Trophoblast cell (in vitro differentiated cells and primary cell): Measurements from ENCODE around the gene NUDT3.
"Not testable (repeated sequence)": the region's sequence is repeated elsewhere in the genome, so short reads cannot be mapped to it uniquely, and the experiment has no call there.

Source experiments
- DNase-seq, 2 donors: peaks; one replicate each; pipeline ENCODE4 v3.0.0-alpha.2; 2016
- H2AFZ ChIP-seq: 2 replicates; pipeline ENCODE4 v1.6.1; 2013; ENCODE audit warnings: low read length, moderate library complexity, mild to moderate bottlenecking; ENCODE audit not compliant: insufficient read depth, poor library complexity
- H2AK5ac ChIP-seq: 2 replicates; pipeline ENCODE4 v1.6.1; 2013; ENCODE audit warnings: mild to moderate bottlenecking, low read length
- H2BK120ac ChIP-seq: 2 replicates; pipeline ENCODE4 v1.6.1; 2013; ENCODE audit warnings: low read length, mild to moderate bottlenecking, moderate library complexity; ENCODE audit not compliant: insufficient read depth, poor library complexity
- H2BK12ac ChIP-seq: 2 replicates; pipeline ENCODE4 v1.6.1; 2013; ENCODE audit warnings: mild to moderate bottlenecking, low read length, moderate library complexity
- H2BK5ac ChIP-seq: 2 replicates; pipeline ENCODE4 v1.6.1; 2013; ENCODE audit warnings: low read length, low read depth, moderate library complexity, mild to moderate bottlenecking; ENCODE audit not compliant: poor library complexity
- H3K14ac ChIP-seq: 2 replicates; pipeline ENCODE4 v1.6.1; 2013; ENCODE audit warnings: mild to moderate bottlenecking, low read length
- H3K18ac ChIP-seq: 2 replicates; pipeline ENCODE4 v1.6.1; 2013; ENCODE audit warnings: mild to moderate bottlenecking, low read length
- H3K23ac ChIP-seq: 2 replicates; pipeline ENCODE4 v1.6.1; 2013; ENCODE audit warnings: low read length
- H3K27ac ChIP-seq: 2 replicates; pipeline ENCODE4 v1.5.1; 2013; ENCODE audit warnings: low read depth, mild to moderate bottlenecking, inconsistent platforms, low read length, moderate library complexity
- H3K27me3 ChIP-seq: 2 replicates; pipeline ENCODE4 v1.6.1; 2013; ENCODE audit warnings: inconsistent platforms, mild to moderate bottlenecking, low read length, moderate library complexity; ENCODE audit not compliant: insufficient read depth
- H3K36me3 ChIP-seq, 2 experiments: 1 replicate in 1 of 2; 2 replicates in 1 of 2; pipeline ENCODE4 v1.6.1; 2013; ENCODE audit warnings: low read length in 2 of 2, mild to moderate bottlenecking in 2 of 2, moderate library complexity in 1 of 2; ENCODE audit not compliant: insufficient read depth in 2 of 2, control insufficient read depth in 1 of 2
- H3K4ac ChIP-seq: 2 replicates; pipeline ENCODE4 v1.6.1; 2013; ENCODE audit warnings: low read depth, mild to moderate bottlenecking, low read length, moderate library complexity
- H3K4me1 ChIP-seq, 2 experiments: 1 replicate in 1 of 2; 2 replicates in 1 of 2; pipeline ENCODE4 v1.6.1; 2013; ENCODE audit warnings: low read length in 2 of 2, mild to moderate bottlenecking in 2 of 2, moderate library complexity in 1 of 2; ENCODE audit not compliant: insufficient read depth in 2 of 2, control insufficient read depth in 1 of 2
- H3K4me2 ChIP-seq: 2 replicates; pipeline ENCODE4 v1.6.1; 2013; ENCODE audit warnings: inconsistent platforms, mild to moderate bottlenecking, low read length, moderate library complexity
- H3K4me3 ChIP-seq: 2 replicates; pipeline ENCODE4 v1.5.1; 2013; ENCODE audit warnings: mild to moderate bottlenecking, low read depth, low read length, inconsistent platforms
- H3K79me1 ChIP-seq: one replicate; pipeline ENCODE4 v1.6.1; 2013; ENCODE audit warnings: low read length
- H3K79me2 ChIP-seq: 2 replicates; pipeline ENCODE4 v1.6.1; 2013; ENCODE audit warnings: low read length, mild to moderate bottlenecking; ENCODE audit not compliant: control insufficient read depth, insufficient read depth, poor library complexity
- H3K9ac ChIP-seq: 2 replicates; pipeline ENCODE4 v1.6.1; 2013; ENCODE audit warnings: mild to moderate bottlenecking, low read length
- H3K9me3 ChIP-seq: 2 replicates; pipeline ENCODE4 v1.6.1; 2013; ENCODE audit warnings: low read depth, mild to moderate bottlenecking, control low read depth, inconsistent platforms, low read length; ENCODE audit not compliant: insufficient read depth
- H4K12ac ChIP-seq: 2 replicates; pipeline ENCODE4 v1.6.1; 2013; ENCODE audit warnings: low read depth, mild to moderate bottlenecking, low read length, moderate library complexity
- H4K8ac ChIP-seq: 2 replicates; pipeline ENCODE4 v1.6.1; 2013; ENCODE audit warnings: low read depth, mild to moderate bottlenecking, low read length, moderate library complexity
- H4K91ac ChIP-seq: one replicate; pipeline ENCODE4 v1.6.1; 2013; ENCODE audit warnings: low read depth, mild to moderate bottlenecking, low read length, moderate library complexity
- WGBS: extraction: QIAGEN DNeasy Blood & Tissue Kit; methylation state at CpG from one replicate; pipeline ENCODE4 v1.1.7; 2013; ENCODE audit warnings: missing lambda C conversion rate; ENCODE audit not compliant: insufficient read length, insufficient coverage; ENCODE audit errors: extremely low coverage; 5-methylcytosine and 5-hydroxymethylcytosine counted together

NUDT3 gene

GRCh38 chr6:34267746-34268145, 124.7 kb downstream of the NUDT3 start:
- H3K9ac ChIP-seq = no peak overlapping the region
- no peak overlapping the region for H3K18ac ChIP-seq
- H3K4me2 ChIP-seq = no peak overlapping the region
- no peak overlapping the region for H2BK5ac ChIP-seq
- H3K27ac ChIP-seq = no peak overlapping the region
- peaks cover 1% of the 10 kb centered on the region for H3K9me3 ChIP-seq
- no CpG with 5 or more reads among the region's 2 CpGs for WGBS
- DNase-seq = no peak
- H2AK5ac ChIP-seq = no peak overlapping the region
- H4K8ac ChIP-seq = no peak overlapping the region
- H2AFZ ChIP-seq = no peak overlapping the region
- no peak overlapping the region for H4K91ac ChIP-seq
- no peak overlapping the region for H3K14ac ChIP-seq
- no peaks in the 10 kb centered on the region for H3K4me1 ChIP-seq
- H4K12ac ChIP-seq = no peak overlapping the region
- H2BK120ac ChIP-seq = no peak overlapping the region
- no peak overlapping the region for H3K23ac ChIP-seq
- no peak overlapping the region for H3K4me3 ChIP-seq
- no peaks in the 10 kb centered on the region for H3K79me2 ChIP-seq
- H2BK12ac ChIP-seq = no peak overlapping the region
- H3K79me1 ChIP-seq = no peaks in the 10 kb centered on the region
- no peaks in the 10 kb centered on the region for H3K27me3 ChIP-seq
- H3K4ac ChIP-seq = no peak overlapping the region
- H3K36me3 ChIP-seq = no peaks in the 10 kb centered on the region

DNA sequence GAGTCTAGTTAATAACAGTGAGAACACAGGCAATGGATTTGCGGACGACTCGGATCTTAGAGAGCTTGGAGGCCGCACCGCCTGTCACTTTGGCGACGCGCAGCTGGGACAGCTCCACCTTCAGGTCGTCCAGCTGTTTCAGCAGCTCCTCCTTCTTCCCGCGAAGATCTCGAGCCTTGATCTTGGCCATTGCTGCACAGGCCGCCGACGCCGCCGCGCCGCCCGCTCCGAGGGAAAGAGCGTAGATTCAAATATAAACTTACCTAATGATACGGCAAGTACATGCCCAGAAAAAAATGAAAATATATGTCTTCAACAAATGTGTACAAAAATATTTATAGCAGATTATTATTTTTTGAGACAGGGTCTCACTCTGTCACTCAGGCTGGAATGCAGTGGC, 129.0 kb downstream of the NUDT3 start:
- not testable (repeated sequence) for H2BK5ac ChIP-seq, H3K23ac ChIP-seq, H2AFZ ChIP-seq, H3K79me1 ChIP-seq, H4K12ac ChIP-seq, H3K4me3 ChIP-seq, H3K4ac ChIP-seq, H4K8ac ChIP-seq, H3K4me1 ChIP-seq, H3K79me2 ChIP-seq, H3K9me3 ChIP-seq, H3K18ac ChIP-seq, DNase-seq, H3K27me3 ChIP-seq, H3K9ac ChIP-seq, H4K91ac ChIP-seq, H3K4me2 ChIP-seq, H2BK120ac ChIP-seq, H3K27ac ChIP-seq, H2BK12ac ChIP-seq, H3K14ac ChIP-seq, H3K36me3 ChIP-seq, H2AK5ac ChIP-seq
- no CpG with 5 or more reads among the region's 23 CpGs for WGBS

DNA sequence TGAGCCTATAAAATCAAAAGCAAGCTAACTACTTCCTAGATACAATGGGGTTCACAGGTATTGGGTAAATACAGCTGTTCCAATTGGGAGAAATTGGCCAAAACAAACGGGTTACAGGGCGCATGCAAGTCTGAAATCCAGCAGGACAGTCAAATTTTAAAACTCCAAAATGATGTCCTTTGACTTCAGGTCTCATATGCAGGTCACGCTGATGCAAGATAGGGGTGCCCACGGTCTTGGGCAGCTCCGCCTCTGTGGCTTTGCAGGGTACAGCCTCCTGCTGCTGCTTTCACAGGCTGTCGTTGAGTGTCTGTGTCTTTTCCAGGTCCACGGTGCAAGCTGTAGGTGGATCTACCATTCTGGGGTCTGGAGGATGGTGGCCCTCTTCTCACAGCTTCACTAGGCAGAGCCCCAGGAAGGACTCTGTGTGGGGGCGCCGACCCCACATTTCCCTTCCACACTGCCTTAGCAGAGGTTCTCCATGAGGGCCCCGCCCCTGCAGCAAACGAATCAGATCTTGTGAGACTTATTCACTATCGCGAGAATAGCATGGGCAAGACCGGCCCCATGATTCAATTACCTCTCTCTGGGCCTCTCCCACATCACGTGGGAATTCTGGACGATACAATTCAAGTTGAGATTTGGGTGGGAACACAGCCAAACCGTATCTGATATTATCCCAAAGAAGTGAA, 131.7 kb downstream of the NUDT3 start:
- Histone ChIP-seq H3K14ac (no peak overlapping the region), H3K79me1 (no peaks in the 10 kb centered on the region), H3K4me2 (no peak overlapping the region), H3K27ac (no peak overlapping the region), H3K9ac (no peak overlapping the region), H3K4me1 (no peaks in the 10 kb centered on the region), H3K9me3 (peaks cover 1% of the 10 kb centered on the region), H4K12ac (no peak overlapping the region), H3K79me2 (no peaks in the 10 kb centered on the region), H4K91ac (no peak overlapping the region), H3K4me3 (no peak overlapping the region), H2AK5ac (no peak overlapping the region), H3K23ac (no peak overlapping the region), H2BK5ac (no peak overlapping the region), H2BK120ac (no peak overlapping the region), H2AFZ (no peak overlapping the region), H3K36me3 (no peaks in the 10 kb centered on the region), H4K8ac (no peak overlapping the region), H3K27me3 (no peaks in the 10 kb centered on the region), H3K4ac (no peak overlapping the region), H3K18ac (no peak overlapping the region), H2BK12ac (no peak overlapping the region)
- DNase-seq = no peak
- no CpG with 5 or more reads among the region's 17 CpGs for WGBS

DNA sequence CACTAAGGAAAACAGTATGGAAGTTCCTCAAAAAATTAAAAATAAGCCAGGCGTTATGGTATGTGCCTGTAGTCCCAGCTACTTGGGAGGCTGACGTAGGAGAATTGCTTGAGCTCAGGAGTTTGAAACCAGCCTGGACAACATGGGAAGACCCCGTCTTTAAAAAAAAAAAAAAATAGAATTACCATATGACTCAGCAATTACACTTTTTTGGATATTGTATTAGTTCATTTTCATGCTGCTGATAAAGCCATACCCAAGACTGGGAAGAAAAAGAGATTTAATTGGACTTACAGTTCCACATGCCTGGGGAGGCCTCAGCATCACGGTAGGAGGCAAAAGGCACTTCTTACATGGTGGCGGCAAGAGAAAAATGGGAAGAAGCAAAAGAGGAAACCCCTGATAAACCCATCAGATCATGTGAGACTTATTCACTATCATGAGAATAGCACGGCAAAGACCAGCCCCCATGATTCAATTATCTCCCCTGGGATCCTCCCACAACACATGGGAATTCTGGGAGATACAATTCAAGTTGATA, 132.9 kb downstream of the NUDT3 start:
- no peak overlapping the region for H3K27ac ChIP-seq
- H3K14ac ChIP-seq = no peak overlapping the region
- no peak overlapping the region for H2AK5ac ChIP-seq
- no peak overlapping the region for H3K23ac ChIP-seq
- H2BK120ac ChIP-seq = no peak overlapping the region
- no peaks in the 10 kb centered on the region for H3K79me1 ChIP-seq
- H3K4me1 ChIP-seq = no peaks in the 10 kb centered on the region
- no peak overlapping the region for H2BK5ac ChIP-seq
- no peak overlapping the region for H3K18ac ChIP-seq
- H3K9me3 ChIP-seq = peaks cover 1% of the 10 kb centered on the region
- no peak overlapping the region for H3K4me2 ChIP-seq
- DNase-seq = no peak
- no peak overlapping the region for H2BK12ac ChIP-seq
- H3K4me3 ChIP-seq = no peak overlapping the region
- no peak overlapping the region for H4K8ac ChIP-seq
- no peaks in the 10 kb centered on the region for H3K36me3 ChIP-seq
- no peaks in the 10 kb centered on the region for H3K79me2 ChIP-seq
- no peak overlapping the region for H4K12ac ChIP-seq
- no CpG with 5 or more reads among the region's 6 CpGs for WGBS
- no peak overlapping the region for H3K9ac ChIP-seq
- H3K27me3 ChIP-seq = no peaks in the 10 kb centered on the region
- no peak overlapping the region for H4K91ac ChIP-seq
- no peak overlapping the region for H2AFZ ChIP-seq
- no peak overlapping the region for H3K4ac ChIP-seq
